Calu3 (cell line): ENCODE results near the gene ARHGAP29. TPM values are rescaled to one million over a fixed set of nuclear protein-coding genes. Genes with fewer than 3 reads are reported as not detected.

Experiments
- BruUV-seq: library from RNA; stranded (reverse); fragments of 400-500 nt; replicated peaks from 2 replicates; lab custom pipeline; 2021; lab: Mats Ljungman, UMichigan
- CTCF ChIA-PET: fragments of 300-600 bp; sonication (Branson Sonifier 250); formaldehyde crosslinking; loops from one replicate; lab custom pipeline; 2022; ENCODE audit warnings: antibody characterized with exemption; lab: Charles Lee
- DNase-seq: peaks from one replicate; pipeline ENCODE4 v3.0.0; 2022
- H3K27ac Mint-ChIP-seq: one replicate; pipeline ENCODE4 v1.8.0; 2022; ENCODE audit warnings: mixed read lengths; ENCODE audit not compliant: unreplicated experiment
- H3K27me3 Mint-ChIP-seq: one replicate; pipeline ENCODE4 v1.8.0; 2022; ENCODE audit warnings: mixed read lengths; ENCODE audit not compliant: unreplicated experiment
- H3K36me3 Mint-ChIP-seq: one replicate; pipeline ENCODE4 v1.8.0; 2022; ENCODE audit warnings: mild to moderate bottlenecking, moderate library complexity, mixed read lengths; ENCODE audit not compliant: insufficient read depth, unreplicated experiment
- H3K4me1 Mint-ChIP-seq: one replicate; pipeline ENCODE4 v1.8.0; 2022; ENCODE audit warnings: mild to moderate bottlenecking, low read depth, mixed read lengths; ENCODE audit not compliant: unreplicated experiment
- H3K4me3 Mint-ChIP-seq: one replicate; pipeline ENCODE4 v1.8.0; 2022; ENCODE audit warnings: mild to moderate bottlenecking, low read depth, moderate library complexity, mixed read lengths; ENCODE audit not compliant: unreplicated experiment
- H3K9me3 Mint-ChIP-seq: one replicate; pipeline ENCODE4 v1.8.0; 2022; ENCODE audit warnings: low read depth, mixed read lengths; ENCODE audit not compliant: unreplicated experiment
- CTCF ChIP-seq: fragments of 200-600 bp; IDR thresholded peaks from one replicate; pipeline ENCODE4 v1.8.0; 2022; ENCODE audit warnings: antibody characterized with exemption; ENCODE audit not compliant: unreplicated experiment
- intact Hi-C: fragments of 100-400 bp; cut with micrococcal nuclease; formaldehyde crosslinking; loops from one replicate; pipeline ENCODE4 v1.10.0; 2022; ENCODE audit not compliant: unreplicated experiment
- total RNA-seq: library from RNA; stranded (reverse); gene quantifications from 2 replicates; pipeline ENCODE4 v1.2.3, GENCODE V29; 2022

ARHGAP29 gene
- total RNA-seq, 1 experiment from 2014 or later = 57.9 TPM

GRCh38 chr1:94245747-94246438, 8.5 kb upstream of the ARHGAP29 start:
- Mint-ChIP-seq H3K27me3 (no peaks in the 10 kb centered on the region), H3K4me1 (peaks cover 34% of the 10 kb centered on the region), H3K36me3 (peaks cover 28% of the 10 kb centered on the region), H3K4me3 (peak overlapping the region; percentile 88), H3K9me3 (no peaks in the 10 kb centered on the region), H3K27ac (peak overlapping the region; percentile 78)
- TSS peak; percentile 41 for BruUV-seq
- no peak for TF ChIP-seq CTCF
- DNase-seq = no peak
- intact Hi-C loops = loop anchor here (2.0 kb wide), 1 partner anchor 79 kb away; no protein-coding TSS in a partner anchor
- CTCF ChIA-PET = interaction anchor here (0.5 to 1.5 kb wide), 4 partner anchors 8 to 184 kb away, joined by 3 to 6 read pairs (median 3); no protein-coding TSS in a partner anchor

- CTCF ChIA-PET = no interaction called here
- H3K4me3 Mint-ChIP-seq = peak overlapping the region; percentile 88
- H3K27me3 Mint-ChIP-seq = no peaks in the 10 kb centered on the region
- intact Hi-C loops = loop anchor here (5.0 kb wide), 1 partner anchor 198 kb away; no protein-coding TSS in a partner anchor
- no peak for DNase-seq
- H3K36me3 Mint-ChIP-seq = peaks cover 28% of the 10 kb centered on the region
- peaks cover 28% of the 10 kb centered on the region for H3K4me1 Mint-ChIP-seq
- H3K27ac Mint-ChIP-seq = peak overlapping the region; percentile 78
- TF ChIP-seq CTCF = no peak
- no peaks in the 10 kb centered on the region for H3K9me3 Mint-ChIP-seq
- no TSS peak for BruUV-seq
These were observed 7.4 kb upstream of the ARHGAP29 start for GRCh38 chr1:94244816-94245215.

GRCh38 chr1:94243665-94244064, 6.3 kb upstream of the ARHGAP29 start:
- Mint-ChIP-seq H3K9me3 (no peaks in the 10 kb centered on the region), H3K27ac (peak overlapping the region; percentile 78), H3K27me3 (no peaks in the 10 kb centered on the region), H3K4me1 (peaks cover 37% of the 10 kb centered on the region), H3K4me3 (peak overlapping the region; percentile 88), H3K36me3 (peaks cover 28% of the 10 kb centered on the region)
- DNase-seq = no peak
- TF ChIP-seq CTCF = no peak
- intact Hi-C loops = loop anchor here (5.0 kb wide), 1 partner anchor 196 kb away; no protein-coding TSS in a partner anchor
- CTCF ChIA-PET = interaction anchor here (0.7 to 1.1 kb wide), 2 partner anchors 17 to 832 kb away, joined by 3 read pairs; no protein-coding TSS in a partner anchor
- no TSS peak for BruUV-seq

GRCh38 chr1:94240822-94241221, 3.4 kb upstream of the ARHGAP29 start:
- H3K27ac Mint-ChIP-seq = no peak overlapping the region

More at GRCh38 chr1:94240822-94241221, 3.4 kb upstream of the ARHGAP29 start:
- CTCF ChIA-PET = no interaction called here
- H3K4me3 Mint-ChIP-seq = no peak overlapping the region
- H3K27me3 Mint-ChIP-seq = no peaks in the 10 kb centered on the region
- peaks cover 24% of the 10 kb centered on the region for H3K36me3 Mint-ChIP-seq
- no peaks in the 10 kb centered on the region for H3K9me3 Mint-ChIP-seq
- TF ChIP-seq CTCF = peak; percentile 24
- peaks cover 44% of the 10 kb centered on the region for H3K4me1 Mint-ChIP-seq
- no peak for DNase-seq
- BruUV-seq = no TSS peak
- intact Hi-C loops = loop anchor here (5.0 kb wide), 1 partner anchor 194 kb away; no protein-coding TSS in a partner anchor
